ENCODE measurements around the gene GID4. TPM values are rescaled to one million over a fixed set of nuclear protein-coding genes. Genes with fewer than 3 reads are reported as not detected.

Gene GID4
- total and polyA plus RNA-seq, 2 of the 4 experiments (the other 2 are of a cell fraction), result 3.9 to 5.6 TPM

DNA sequence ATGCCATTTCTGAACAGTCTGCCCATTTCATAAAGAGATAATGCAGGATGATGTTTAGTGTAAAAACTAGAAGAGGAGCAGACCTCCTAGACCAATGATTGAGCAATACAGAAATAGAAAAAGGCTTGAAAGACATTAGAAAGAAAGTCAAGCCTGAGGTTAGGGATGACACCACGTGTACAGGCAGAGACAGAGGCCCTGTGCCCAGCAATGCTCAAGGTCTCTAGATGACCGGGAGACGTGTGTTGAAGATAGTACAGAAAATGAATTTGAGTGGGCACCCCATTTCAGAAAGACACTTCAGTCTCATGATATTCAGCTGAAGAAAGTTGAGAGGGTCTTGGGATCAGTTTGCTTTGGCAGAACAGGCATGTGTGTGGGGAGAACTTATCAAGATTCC is 5.4 kb downstream of the GID4 start:
- H3K4me1 ChIP-seq (ENCODE audit: control insufficient read depth, insufficient read depth, low read length), result peaks cover 11% of the 10 kb centered on the region
- H2AK5ac ChIP-seq (ENCODE audit: low read depth, low read length), result no peak overlapping the region
- no peak overlapping the region for H3K56ac ChIP-seq (ENCODE audit: extremely low read depth, insufficient read depth, low read length)
- no peak overlapping the region for H3K4me3 ChIP-seq (ENCODE audit: insufficient read depth, low read depth, low read length)
- no TSS peak for BruUV-seq (replicated peaks)
- H3K14ac ChIP-seq (replicated peaks; ENCODE audit: low read depth, low read length), result no peak overlapping the region
- no peak overlapping the region for H3K4me2 ChIP-seq (ENCODE audit: low read depth, low read length)
- TF ChIP-seq CEBPB (IDR thresholded peaks at IDR 0.05; ENCODE audit: low read depth, low read length) (0 out of 2 replicates have a peak, but pooled peaks have one; percentile 31), RAD21 (IDR thresholded peaks at IDR 0.05; ENCODE audit: low read length) (no peak)
- no peaks in the 10 kb centered on the region for H3K9me3 ChIP-seq (ENCODE audit: control insufficient read depth, insufficient read depth, low read length)
- DNase-seq, result no peak
- intact Hi-C loops (cut with micrococcal nuclease) (no loop called here), dilution Hi-C loops (cut with HindIII; ENCODE audit: low sequenced_read_pairs, unreplicated experiment) (no loop called here), in situ Hi-C loops (cut with MboI; ENCODE audit: low sequenced_read_pairs) (no loop called here)
- ChIA-PET POLR2A (ENCODE audit: unreplicated experiment) (no interaction called here), CTCF (no interaction called here)
- peaks cover 11% of the 10 kb centered on the region; the same call in 1 of the 2 replicates for H4K20me1 ChIP-seq (ENCODE audit: insufficient read depth, low read length)
- no peak for ATAC-seq (ENCODE audit: low read depth)
- WGBS, 2 experiments (ENCODE audit: extremely low coverage in 2 of 2, insufficient read length in 1 of 2), result 87% methylated on average over 3 of the region's 3 CpGs; no CpG with 5 or more reads in 1 of the 2 experiments
- peaks cover 31 to 35% of the 10 kb centered on the region in 2 experiments for H3K79me1 ChIP-seq (ENCODE audit: low read depth in 1 of 2, low read length in 2 of 2)
- no peak overlapping the region for H3K27ac ChIP-seq (ENCODE audit: insufficient read depth, low read length)
- H4K8ac ChIP-seq (ENCODE audit: low read depth in 2 of 2, low read length in 2 of 2), result no peak overlapping the region
- no peak overlapping the region for H2AFZ ChIP-seq (replicated peaks; ENCODE audit: low read length, poor library complexity)
- no peak overlapping the region for H4K5ac ChIP-seq (ENCODE audit: low read depth, low read length)
- no peaks in the 10 kb centered on the region for H3K27me3 ChIP-seq (ENCODE audit: control insufficient read depth, insufficient read depth, low read length)
- no peak overlapping the region for H3K9ac ChIP-seq (ENCODE audit: low read depth, low read length)
- no peak overlapping the region for H2BK120ac ChIP-seq (ENCODE audit: low read depth, low read length)
- no peak overlapping the region for H4K91ac ChIP-seq (ENCODE audit: insufficient read depth, low read depth, low read length)
- H2BK5ac ChIP-seq (ENCODE audit: low read depth, low read length, poor library complexity, severe bottlenecking), result no peak overlapping the region
- H3K9me1 ChIP-seq (ENCODE audit: insufficient read depth, low read length), result peaks cover 7% of the 10 kb centered on the region
- H2BK15ac ChIP-seq (ENCODE audit: low read depth, low read length), result no peak overlapping the region
- H3K36me3 ChIP-seq (ENCODE audit: control insufficient read depth, insufficient read depth, low read length), result peaks cover 9% of the 10 kb centered on the region
- no peak overlapping the region for H3K4ac ChIP-seq (ENCODE audit: low read depth, low read length)
- no peak overlapping the region for H2AK9ac ChIP-seq (replicated peaks; ENCODE audit: low read depth, low read length, poor library complexity)
- no peak overlapping the region for H3K18ac ChIP-seq (ENCODE audit: low read depth, low read length)
- no peak overlapping the region; the same call in 1 of the 2 replicates for H3K23ac ChIP-seq (ENCODE audit: low read depth, low read length)
- no peak overlapping the region for H2BK20ac ChIP-seq (ENCODE audit: low read depth, low read length)

Measured in IMR-90 (cell line).